Activated CD4-positive, alpha-beta T cell treated with anti-CD3 and anti-CD28 coated beads for 48 hours (primary cell): Measurements from ENCODE around the gene IGFLR1.

Experiments
- DNase-seq: peaks from one replicate; pipeline ENCODE4 v3.0.0-alpha.2; 2020

IGFLR1 gene

DNA sequence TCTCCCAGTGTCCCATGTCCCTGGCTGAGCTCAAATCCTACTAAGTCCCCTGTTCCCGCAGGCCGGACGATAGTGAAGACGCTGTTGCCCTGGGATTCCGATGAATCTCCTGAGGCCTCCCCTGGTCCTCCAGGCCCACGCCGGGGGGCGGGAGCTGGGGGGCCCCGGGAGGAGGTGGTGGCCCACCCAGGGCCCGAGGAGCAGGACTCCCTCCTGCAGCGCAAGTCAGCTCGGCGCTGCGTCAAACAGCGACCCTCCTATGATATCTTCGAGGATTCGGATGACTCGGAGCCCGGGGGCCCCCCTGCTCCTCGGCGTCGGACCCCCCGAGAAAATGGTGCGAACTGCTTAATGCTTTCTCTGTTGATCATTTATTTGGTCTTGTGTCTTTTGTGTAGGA lies 18.6 kb downstream of the IGFLR1 start:
- DNase-seq: no peak

DNA sequence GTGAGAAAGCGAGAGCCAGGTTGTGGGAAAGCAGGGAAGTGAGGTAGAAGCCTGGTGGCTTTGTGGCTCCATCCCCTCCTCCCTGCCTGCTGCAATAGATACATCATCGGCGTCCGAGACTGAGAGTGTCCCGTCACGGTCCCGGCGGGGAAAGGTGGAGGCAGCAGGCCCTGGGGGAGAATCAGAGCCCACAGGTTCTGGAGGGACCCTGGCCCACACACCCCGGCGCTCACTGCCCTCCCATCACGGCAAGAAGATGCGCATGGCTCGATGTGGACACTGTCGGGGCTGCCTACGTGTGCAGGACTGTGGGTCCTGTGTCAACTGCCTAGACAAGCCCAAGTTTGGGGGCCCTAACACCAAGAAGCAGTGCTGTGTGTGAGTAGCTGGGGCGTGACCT lies 19.4 kb downstream of the IGFLR1 start:
- DNase-seq: no peak

DNA sequence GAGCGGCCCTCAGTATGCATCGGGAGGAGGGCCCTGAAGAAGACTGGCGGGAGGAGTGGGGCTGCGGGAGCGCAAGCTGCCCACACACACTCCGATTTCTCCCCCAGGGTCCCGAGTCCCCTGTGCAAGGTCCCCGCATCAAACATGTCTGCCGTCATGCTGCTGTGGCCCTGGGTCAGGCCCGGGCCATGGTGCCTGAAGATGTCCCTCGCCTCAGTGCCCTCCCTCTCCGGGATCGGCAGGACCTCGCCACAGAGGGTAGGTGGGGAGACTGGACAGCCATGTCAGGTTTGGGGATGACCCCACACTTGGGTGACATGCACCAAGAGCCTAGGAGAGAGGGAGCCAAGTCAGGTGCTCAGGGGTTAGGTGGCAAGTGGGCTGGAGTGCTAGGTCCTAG lies 19.8 kb downstream of the IGFLR1 start:
- DNase-seq: no peak

DNA sequence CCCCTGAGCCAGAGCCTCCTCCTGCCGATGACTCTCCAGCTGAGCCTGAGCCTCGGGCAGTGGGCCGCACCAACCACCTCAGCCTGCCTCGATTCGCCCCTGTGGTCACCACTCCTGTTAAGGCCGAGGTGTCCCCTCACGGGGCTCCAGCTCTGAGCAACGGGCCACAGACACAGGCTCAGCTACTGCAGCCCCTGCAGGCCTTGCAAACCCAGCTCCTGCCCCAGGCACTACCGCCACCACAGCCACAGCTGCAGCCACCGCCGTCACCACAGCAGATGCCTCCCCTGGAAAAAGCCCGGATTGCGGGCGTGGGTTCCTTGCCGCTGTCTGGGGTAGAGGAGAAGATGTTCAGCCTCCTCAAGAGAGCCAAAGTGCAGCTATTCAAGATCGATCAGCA lies 20.9 kb downstream of the IGFLR1 start:
- DNase-seq: no peak

DNA sequence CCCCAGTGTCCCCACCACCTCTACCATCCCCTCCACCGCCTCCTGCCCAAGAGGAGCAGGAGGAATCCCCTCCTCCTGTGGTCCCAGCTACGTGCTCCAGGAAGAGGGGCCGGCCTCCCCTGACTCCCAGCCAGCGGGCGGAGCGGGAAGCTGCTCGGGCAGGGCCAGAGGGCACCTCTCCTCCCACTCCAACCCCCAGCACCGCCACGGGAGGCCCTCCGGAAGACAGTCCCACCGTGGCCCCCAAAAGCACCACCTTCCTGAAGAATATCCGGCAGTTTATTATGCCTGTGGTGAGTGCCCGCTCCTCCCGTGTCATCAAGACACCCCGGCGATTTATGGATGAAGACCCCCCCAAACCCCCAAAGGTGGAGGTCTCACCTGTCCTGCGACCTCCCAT lies 21.6 kb downstream of the IGFLR1 start:
- DNase-seq: no peak

DNA sequence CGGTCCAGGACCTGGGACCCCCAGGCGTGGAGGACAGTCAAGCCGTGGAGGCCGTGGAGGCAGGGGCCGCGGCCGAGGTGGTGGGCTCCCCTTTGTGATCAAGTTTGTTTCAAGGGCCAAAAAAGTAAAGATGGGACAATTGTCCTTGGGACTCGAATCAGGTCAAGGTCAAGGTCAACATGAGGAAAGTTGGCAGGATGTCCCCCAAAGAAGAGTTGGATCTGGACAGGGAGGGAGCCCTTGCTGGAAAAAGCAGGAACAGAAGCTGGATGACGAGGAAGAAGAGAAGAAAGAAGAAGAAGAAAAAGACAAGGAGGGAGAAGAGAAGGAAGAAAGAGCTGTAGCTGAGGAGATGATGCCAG lies 22.1 kb downstream of the IGFLR1 start:
- no peak for DNase-seq

DNA sequence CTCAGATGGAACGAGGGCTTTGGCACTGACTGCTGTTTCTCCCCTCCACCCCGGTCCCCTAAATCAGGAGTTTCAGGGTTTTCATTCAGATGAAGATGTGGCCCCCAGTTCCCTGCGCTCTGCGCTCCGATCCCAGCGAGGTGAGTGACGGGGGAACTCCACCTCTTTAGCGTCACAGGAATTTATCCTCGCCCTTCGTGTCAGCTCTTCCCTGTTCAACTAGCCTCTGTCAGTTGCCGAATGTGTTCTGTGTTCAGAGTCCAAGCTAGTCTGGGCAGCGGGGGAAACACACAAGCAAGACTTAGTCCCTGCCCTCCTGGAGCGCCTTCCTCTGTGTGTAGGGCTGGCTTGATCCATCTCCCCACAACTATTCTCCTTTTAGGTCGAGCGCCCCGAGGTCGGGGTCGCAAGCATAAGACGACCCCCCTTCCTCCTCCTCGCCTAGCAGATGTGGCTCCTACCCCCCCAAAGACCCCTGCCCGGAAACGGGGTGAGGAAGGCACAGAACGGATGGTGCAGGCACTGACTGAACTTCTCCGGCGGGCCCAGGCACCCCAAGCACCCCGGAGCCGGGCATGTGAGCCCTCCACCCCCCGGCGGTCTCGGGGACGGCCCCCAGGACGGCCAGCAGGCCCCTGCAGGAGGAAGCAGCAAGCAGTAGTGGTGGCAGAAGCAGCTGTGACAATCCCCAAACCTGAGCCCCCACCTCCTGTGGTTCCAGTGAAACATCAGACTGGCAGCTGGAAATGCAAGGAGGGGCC lies 22.7 kb downstream of the IGFLR1 start:
- DNase-seq: no peak

DNA sequence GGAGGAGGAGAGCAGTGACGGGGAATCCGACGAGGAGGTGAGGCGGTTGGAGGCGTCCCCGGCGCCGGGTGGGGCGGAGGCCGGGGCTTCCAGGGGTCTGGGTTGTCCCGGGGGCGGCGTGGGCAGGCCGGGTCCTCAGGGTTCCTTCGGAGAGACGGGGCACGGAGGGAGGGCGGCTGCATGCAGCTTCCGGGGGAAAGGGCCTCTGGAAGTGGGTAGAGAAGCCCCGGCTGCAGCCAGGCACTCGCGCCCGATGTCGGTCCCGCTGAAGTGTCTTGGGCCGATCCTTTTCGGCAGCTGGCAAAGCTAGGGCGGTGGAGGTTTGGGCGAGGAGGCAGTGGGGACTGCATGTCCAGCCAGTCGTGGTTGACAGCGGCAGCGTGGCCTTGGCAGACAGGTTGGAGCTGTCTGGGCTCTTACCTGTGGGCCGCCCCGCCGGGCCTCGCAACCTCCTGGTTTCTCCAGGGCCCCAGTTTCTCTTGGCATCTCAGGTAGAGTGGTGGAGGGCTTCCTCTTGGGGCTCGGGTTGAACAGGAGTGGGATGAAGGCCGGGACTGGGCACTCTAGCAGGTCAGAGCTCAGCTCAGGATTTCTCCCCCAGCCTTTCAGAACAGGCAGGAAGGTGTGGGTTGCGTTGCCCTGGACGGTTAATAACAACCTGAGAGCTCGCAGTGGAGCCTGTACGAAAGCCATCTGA lies 23.8 kb downstream of the IGFLR1 start:
- DNase-seq: peak; percentile 77

DNA sequence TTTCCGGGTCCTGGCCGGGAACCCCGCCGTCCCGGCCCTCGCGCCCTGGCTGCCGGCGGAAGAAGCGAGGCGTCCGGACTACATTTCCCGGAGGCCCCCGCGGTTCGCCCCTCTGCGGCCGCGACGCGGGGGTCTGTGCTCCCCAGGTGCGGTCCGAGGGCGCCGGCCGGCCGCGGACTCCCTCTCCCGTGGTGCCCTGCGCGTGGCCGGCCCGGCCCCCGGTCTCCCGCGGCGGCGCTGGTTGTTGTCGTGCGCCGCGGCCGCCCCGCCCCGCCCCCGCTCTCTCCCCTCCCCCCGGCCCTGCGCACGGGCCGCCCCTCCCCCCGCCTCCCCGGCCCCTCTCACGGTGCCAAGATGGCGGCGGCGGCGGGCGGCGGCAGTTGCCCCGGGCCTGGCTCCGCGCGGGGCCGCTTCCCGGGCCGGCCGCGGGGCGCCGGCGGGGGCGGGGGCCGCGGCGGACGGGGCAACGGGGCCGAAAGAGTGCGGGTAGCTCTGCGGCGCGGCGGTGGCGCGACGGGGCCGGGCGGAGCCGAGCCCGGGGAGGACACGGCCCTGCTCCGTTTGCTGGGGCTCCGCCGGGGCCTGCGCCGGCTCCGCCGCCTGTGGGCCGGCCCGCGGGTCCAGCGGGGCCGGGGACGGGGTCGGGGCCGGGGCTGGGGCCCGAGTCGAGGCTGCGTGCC lies 24.4 kb downstream of the IGFLR1 start, which contains the start of gene KMT2B:
Gene KMT2B (plus strand): TSS at position 339 of the 680 bp plus-strand sequence. CDS start 16 bp downstream, at position 355.
- no peak for DNase-seq

DNA sequence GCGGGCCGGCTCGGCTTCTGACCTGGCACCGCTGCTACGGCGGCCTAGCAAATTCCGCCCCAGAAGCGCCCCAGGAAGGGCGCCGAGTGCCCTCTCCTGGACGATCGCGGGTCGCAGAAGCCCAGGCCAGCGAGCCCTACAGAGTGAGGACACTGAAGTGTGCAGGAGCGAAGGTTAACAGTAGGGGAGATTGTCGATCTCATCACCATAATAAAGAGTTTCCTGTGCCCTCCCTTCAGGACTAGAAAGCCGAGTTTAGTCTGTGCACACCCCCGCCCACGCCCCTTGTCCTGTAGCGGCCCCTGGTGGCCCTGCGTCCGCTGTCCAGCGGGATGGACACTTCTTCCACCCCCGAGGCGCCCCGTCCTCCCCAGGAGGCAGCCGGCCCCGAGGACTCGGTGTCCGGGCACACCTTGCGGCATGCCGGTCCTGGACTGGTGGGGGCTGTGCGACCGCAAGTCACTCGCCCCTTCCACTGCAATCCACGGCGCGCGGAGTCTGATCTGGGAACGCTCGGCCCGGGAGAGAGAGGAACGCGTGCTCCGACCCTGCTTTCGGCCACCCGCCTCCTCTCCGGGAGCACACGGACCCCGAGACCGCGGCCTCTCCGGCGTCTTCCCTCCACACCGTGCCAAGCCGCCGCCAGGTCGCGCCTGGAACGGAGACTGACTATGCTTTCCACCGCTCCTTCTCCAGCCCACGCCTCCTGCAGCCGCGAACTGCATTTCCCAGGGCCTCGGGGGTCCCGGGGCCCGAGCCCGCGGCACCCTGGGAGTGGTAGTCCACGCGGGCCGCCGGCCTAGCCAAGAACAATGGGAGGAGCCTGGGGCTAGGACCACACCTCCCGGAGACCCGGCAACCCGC lies 25.2 kb downstream of the IGFLR1 start:
- peak; percentile 98 for DNase-seq

DNA sequence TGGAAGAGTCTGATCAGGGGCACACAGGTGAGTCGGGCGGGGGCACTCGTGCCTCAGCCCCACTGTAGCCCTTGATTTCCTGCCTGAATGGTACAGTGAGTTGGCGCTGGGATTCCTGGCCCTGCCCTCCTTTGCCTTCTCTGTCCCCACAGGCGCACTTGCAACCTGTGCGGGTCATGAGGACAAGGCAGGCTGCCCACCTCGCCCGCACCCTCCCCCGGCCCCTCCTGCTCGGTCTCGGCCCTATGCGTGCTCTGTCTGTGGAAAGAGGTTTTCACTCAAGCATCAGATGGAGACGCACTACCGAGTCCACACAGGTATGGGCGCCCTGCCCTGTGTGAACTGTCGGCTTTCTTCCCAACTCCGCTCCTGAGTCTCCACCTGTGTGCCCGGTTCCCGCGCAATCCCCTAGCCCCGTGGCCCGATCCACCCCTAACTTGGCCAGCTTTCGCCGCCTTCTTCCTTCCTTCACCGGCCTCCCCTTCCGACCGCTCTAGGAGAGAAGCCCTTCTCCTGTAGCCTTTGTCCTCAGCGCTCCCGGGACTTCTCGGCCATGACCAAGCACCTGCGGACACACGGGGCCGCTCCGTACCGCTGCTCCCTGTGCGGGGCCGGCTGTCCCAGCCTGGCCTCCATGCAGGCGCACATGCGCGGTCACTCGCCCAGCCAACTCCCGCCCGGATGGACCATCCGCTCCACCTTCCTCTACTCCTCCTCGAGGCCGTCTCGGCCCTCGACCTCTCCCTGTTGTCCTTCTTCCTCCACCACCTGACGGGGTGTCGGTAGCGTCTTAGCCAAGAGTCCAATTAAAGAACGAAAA lies 26.1 kb downstream of the IGFLR1 start:
- DNase-seq: no peak

DNA sequence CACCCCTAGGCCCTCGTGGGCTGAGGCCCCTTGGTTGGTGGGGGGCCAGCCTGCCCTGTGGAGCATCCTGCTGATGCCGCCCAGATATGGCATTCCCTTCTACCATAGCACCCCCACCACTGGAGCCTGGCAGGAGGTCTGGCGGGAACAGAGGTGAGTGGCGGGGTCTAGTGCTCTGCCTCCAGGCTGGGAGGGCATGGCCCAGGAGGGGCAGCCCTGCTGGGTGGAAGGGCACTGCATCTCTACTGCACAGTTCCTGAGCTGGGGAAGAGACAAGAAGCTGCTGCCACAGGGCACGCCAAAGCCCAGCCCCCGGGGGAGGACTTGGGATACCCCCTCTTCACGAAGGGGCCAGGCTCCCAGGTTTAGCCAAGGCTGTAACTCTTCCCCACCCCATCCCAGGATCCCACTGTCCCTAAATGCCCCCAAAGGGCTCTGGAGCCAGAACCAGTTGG lies 26.9 kb downstream of the IGFLR1 start:
- no peak for DNase-seq

DNA sequence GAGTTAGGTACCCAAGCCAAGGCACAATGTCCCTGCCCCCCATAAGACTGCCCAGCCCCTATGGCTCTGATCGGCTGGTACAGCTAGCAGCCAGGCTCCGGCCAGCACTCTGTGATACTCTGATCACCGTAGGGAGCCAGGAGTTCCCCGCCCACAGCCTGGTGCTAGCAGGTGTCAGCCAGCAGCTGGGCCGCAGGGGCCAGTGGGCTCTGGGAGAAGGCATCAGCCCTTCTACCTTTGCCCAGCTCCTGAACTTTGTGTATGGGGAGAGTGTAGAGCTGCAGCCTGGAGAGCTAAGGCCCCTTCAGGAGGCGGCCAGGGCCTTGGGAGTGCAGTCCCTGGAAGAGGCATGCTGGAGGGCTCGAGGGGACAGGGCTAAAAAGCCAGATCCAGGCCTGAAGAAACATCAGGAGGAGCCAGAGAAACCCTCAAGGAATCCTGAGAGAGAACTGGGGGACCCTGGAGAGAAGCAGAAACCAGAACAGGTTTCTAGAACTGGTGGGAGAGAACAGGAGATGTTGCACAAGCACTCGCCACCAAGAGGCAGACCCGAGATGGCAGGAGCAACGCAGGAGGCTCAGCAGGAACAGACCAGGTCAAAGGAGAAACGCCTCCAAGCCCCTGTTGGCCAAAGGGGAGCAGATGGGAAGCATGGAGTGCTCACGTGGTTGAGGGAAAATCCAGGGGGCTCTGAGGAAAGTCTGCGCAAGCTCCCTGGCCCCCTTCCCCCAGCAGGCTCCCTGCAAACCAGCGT lies 27.5 kb downstream of the IGFLR1 start:
- peak; percentile 65 for DNase-seq

DNA sequence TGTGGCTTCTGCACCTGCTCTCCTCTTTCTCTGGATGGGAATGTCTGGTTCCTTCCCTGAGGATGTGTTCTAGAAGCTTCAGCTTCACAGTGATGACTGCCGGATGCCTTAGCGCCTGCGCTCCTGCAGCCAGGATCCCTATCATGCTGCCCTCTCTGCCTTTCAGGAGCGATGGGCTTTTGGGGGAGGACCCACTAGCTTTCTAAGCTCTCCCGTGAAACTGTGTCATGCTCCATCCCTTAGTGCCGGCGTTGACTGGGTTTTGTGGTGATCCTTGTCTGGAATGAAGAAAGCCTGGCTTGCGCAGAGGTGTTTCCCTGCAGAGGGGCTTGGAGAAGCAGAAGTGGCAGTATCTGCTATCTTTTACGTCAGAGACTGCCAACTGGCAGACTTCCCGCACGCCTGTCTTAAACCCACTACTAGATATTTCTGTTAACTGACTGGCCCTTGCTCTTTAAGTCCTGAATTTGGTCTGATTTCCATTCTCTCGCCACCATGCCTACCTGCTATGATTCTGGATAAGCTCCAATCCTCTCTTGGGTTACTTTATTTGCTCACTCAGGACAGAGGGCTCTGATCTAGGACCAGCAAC lies 28.3 kb downstream of the IGFLR1 start:
- DNase-seq: no peak

DNA sequence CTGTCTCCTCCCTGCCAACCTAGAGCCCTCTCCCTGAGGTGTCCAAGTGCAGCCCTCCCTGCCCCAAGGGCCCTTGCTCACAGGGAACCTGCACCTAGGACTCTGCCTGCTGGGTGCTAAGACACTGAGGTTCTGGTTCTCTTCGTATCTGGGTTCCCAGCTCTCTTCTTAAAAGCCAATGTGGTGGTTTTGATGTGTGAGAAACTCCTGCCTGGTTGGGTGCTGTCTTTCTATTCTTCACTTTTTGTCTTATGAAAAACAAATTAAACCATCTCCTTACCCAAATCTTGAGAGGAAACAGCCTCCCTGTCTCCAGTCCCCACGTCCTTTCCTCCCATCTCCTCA lies 28.8 kb downstream of the IGFLR1 start:
- DNase-seq: no peak

DNA sequence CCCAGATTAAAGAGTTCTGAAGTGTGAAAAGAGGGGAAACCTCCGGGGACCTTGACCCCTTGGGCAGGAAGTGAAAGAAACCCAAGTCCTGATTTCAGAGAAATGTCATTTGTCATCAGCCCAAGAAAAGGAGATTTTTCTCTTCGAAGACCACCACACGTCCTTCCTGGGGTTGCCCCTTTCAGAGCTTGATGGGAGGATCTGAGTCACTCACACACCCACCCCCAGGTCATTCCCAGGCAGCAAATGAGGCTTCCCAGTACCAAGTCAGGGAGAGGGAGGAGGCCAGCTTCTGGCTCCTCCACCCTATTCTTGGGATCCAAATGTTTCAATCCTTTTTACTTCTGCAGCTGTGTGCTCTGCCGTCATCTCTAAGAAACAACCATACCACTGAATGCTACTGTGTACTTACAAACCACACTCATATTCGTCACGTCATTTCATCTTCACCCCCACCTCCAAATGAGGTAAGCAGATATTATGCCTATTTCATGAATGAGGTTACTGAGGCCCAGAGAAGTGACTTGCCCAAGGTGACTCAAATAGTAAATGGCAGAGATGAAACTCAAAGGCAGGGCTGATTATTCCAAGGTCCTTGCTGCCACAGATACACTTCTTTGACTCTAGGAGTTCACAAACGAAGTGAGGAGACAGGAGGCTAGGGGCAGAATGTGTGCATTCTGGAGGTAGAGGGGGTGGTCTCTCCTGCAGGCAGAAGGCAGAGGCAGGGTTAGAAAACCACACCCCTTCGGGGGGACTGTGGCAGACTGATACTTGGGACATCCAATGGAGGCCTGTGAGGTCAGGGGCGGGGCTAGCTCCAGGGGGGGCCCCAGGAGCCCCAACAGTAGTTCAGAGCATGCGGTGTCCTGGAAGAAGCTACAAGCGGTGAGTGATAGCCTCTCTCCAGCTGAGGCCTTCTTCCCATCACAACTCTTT lies 29.4 kb downstream of the IGFLR1 start:
- DNase-seq: peak; percentile 92

DNA sequence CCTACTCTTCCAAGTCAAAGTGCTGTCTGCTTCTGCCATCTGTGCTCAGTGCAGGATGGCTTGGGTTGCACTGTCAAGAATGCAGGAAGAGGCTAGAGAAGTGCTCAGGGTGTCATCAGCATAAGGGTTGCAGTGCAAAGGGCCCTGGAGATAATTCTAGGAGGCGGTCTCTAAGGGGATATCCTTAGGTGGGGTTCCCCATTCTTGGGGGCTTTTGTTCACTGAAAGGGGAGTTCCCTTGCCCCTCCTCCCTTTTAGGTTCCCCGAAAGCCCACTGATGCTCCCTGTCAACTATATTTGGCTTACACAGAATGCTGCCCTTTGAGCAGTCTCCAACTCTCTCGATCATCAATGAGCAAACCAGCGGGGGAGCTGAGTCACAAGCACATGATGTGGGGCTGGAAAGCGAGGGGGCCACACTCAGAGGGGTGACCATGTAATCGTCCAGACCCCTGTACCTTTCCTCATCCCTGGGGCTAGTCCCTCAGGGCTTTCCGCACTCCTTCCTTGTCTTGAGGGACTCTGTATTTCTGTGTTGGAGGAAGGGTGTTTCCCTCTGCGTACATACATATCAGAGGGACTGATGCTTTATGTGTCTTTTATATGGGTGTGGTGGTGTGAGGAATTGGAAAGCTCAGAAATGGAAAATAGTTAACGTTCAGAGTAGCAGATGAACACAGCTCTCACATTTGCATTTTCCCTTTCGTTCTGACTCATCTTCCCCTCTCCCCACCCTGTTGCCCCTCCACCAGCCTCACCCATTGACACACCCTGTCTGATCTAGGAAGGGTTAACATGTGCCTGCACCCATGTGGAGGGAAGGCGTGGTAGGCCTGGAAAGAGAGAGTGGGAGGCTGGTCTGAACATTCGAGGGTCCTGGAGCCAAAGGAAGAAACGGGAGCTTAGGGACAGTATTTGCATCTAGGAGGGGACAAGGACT lies 31.2 kb downstream of the IGFLR1 start:
- peak; percentile 81 for DNase-seq

DNA sequence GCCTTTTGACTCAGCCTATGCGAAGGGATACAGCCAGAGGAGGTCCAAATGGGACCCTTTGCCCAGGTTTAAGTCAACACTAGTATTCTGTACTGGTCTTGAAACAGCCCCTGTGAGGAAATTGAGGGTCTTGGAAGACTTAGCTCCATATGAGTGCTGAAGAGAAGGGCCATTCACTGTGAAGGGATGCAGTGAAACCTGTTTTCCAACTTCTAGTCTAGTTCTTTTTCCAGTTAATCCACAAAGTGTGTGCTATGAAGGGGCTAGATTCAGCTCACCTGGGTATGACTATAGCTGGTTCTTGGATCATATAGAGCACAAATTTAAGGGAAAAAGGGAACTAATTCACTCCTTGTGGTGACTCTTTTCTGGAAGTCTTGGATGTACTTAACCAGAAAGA lies 33.9 kb downstream of the IGFLR1 start:
- DNase-seq: no peak

DNA sequence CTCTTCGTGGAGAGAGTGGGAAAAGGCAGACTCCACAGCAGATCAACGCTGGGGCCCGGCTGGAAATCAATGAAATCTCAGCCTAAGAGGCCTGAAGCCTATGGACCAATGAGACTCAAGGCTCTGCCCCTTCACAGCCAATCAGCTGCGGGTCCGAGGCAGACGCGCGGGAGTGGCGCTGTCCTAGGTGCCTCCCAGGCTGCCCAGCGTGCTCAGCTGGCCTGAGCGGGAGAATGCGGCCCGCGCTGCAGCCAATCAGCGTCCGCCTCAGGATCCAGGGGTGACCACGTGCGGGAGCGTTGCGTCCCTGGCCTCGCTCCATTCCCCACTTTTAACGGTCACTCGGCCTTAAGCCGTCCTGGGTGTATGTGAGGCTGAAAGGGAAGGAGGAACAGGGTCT lies 38.0 kb downstream of the IGFLR1 start, which contains the start of gene ZBTB32:
Gene ZBTB32 (plus strand): TSS at position 341 of the 400 bp plus-strand sequence. CDS start 10,069 bp downstream, outside the sequence.
- peak; percentile 58 for DNase-seq
